Nucleus accumbens (tissue), 56 donors: ENCODE measurements around the gene ZDHHC8.
A peak's percentile ranks its signal among the peaks of the same experiment; 100 is the strongest.

Experiments
- DNase-seq, 56 donors: peaks; one replicate each; lab custom pipeline; 2025; lab: John Stamatoyannopoulos, UW

The ZDHHC8 gene

DNA sequence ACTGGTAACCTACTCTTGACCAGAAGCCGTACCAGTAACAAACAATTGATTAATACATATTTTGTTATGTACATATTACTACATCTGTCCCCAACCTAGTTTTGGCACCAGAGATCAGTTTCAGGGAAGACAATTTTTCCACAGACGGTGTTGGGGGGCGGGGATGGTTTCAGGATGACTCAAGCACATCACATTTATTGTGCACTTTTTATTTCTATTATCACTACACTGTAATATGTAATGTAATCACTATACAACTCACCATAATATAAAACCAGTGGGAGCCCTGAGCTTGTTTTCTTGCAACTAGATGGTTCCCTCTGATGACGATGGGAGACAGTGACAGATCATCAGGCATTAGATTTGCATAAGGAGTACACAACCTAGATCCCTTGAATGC is 36.1 kb upstream of the ZDHHC8 start:
- no peak for DNase-seq

DNA sequence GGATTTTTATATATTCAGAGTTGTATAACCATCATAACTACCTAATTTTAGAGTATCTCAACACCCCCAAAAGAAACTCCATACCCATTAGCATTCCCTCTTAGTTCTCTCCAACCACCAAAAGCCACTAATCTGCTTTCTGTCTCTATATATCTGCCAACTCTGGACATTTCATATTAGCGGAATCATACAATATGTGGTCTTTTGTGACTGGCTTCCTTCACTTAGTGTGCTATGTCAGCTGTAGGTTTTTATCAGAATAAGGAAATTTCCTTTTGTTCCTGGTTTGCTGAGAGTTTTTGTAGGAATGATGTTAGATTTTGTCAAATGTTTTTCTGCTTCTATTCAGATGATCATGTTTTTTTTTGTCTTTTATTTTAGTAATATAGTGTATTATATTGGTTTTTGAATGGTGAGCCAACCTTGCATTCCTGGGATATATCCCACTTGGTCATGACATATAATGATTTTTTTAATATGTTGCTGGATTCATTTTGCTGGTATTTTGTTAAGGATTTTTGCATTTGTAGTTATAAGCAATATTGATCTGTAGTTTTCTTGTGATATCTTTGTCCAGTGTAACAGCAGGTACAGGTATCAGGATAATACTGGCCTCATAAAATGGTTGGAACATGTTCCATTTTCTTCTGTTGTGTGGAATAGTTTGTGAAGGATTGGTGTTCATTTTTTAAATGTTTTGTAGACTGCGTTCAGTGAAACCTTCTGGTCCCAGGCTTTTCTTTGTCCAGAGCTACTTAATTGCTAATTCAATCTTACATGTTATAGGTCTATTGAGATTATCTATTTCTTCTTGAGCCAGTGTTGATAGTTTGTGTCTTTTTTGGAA is 34.8 kb upstream of the ZDHHC8 start:
- no peak for DNase-seq

DNA sequence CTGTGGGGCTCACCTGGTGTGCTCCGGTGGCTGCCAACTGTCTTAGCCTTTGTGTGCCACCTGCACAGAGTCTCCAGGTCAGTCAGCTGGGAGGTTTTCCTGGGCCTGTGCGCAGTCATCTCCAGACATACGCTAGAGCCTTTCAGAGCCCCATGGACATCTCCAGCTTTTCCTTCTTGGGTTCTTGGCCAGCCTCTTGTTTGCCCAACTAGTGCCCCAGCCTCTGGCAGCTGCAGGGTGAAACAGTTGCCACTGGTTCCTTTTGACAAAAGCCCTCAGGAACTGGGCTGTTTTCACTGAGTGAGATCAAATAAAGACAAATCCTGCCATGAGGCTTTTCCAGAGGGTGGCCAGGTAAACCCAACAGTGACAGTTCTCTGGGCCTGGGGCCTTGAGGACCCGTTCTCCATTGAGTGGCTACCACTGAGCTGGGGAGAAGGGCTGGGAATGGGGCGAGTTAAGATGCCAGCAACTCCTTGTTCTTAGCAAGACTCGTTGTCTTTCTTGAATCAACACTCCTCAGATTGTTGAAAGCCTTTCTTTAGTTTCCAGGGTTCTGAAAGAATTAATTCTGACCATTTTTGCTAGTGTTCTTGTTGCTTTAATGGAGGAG is 32.4 kb upstream of the ZDHHC8 start:
- no peak for DNase-seq

DNA sequence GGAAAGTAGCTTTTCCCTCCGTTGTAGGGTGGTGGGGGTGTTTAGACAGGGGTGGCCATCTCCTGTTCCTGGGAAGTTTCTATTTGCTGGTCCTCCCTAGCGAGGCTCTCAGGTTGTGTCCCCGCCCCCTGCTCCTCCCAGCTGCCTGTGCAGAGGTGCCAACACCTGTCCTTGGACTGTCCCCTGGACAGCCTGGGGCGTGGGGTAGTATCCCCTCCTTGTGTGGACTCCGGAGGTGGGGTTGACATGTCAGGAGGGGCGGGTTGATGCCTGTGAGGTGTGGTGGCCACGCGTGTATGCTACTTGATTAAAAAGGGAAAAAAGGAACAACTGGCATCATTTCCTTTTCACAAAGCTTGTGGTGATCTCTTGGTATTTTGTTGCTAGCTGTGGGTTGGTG is 30.0 kb upstream of the ZDHHC8 start:
- DNase-seq, result no peak

DNA sequence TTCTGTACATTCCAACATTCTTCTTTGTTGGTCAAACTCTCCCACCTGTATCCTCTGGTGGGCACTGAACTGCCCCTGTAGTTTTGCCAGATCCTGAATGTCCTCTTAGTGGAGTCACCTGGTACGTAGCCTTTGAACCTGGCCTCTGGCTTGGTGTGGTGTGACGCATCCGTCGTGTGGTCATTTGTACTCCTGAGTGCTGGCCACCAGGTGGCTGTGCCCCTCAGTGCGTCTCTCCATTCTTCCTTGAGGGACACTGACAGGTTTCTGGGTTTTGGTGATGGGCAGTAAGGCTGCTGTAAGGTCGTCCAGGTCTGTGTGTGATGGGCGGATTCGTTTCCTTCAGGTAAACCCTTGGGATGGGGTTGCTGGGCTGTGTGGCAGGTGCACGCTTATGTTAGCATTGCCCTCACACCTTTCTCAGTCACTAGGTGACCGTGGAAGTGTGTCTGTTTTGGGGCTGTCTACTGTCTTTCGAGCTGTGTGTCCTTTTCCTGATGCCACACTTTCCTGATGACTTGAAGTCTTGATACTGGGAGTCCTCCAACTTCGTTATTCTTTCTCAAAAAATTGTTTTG is 29.3 kb upstream of the ZDHHC8 start:
- DNase-seq, result no peak

DNA sequence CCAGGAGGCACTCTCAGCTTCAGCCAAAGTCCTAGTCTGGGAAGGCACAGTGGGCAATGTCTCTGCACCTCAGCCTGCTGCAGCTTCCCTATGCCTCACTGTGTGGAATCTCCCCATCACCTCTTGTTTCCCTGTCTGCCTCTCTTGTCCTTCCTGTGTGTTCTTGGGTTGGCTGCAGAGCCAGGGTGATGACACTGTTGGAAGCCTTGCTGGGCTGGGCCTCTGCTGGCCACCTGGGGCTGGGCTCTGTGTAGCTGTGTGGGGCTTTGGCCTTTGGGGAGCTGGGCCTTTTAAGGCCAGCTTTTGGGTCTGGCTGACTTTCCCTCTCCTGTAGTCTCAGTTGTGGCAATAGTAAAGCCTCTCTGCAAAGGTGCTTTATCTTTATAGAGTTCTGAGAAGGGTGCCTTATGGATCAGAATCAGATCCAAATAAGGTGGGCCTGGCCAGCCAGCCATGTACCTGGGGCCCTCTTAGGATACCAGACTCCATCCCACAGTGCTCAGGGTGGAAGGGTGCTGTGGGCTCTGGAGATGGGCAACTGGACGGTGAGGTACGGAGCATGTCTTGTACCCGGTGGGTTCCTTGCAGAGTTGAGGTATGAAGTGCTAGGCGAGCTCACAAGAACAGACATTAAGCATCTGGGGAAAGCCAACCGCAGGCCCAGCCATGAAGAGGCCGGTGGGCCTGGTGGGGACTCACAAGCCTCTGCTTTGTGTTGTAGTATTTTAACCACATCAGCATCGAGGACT is 26.0 kb upstream of the ZDHHC8 start:
- DNase-seq, result no peak

DNA sequence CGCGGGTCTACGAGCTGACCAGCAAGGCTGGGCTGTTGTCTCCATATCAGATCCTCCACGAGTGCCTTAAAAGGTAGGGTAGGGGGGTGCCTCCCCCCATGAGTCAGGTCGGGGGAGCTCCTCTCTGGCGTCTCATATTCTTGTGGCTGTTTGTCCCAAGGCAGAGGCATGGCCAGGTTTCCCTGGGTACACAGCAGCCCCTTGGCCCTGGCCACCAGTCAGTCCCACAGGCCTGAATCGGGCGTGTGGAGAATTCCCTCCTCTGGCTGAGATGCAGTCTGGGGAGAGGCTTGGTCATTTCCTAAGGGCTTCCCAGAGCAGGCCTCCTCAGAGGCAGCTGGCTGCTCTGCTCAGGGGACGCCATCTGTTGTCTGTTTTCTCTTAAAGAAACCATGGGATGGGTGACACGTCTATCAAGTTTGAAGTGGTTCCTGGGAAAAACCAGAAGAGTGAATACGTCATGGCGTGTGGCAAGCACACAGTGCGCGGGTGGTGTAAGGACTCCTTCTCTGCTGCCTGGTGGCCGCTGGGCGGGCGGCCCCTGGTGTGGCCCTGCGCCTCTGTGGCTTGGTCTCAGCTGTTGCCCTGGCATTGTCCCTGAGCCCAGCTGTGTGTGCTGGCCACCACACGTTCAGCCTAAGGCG is 25.3 kb upstream of the ZDHHC8 start:
- DNase-seq, result peak in 1 of 56 donors; percentile 10

DNA sequence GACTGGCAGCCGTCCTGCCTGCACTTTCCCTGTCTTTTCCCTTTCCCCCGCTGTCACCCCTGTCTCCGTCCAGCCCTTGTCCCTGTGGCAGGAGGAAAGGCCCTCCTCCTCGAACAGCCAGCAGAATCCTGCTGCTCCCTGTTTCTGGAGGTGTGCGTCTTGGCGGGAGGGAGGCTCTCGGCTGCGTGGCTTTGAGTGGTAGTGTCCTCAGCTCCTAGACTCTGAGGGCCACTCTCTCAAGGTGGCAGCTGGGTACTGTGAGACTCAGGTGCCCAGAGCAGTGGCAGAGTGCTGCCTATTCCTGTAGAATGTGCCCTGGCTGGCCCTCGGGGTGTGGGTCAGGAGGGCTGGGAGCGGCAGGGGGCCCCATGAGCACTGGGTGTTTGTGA is 24.8 kb upstream of the ZDHHC8 start:
- no peak for DNase-seq

DNA sequence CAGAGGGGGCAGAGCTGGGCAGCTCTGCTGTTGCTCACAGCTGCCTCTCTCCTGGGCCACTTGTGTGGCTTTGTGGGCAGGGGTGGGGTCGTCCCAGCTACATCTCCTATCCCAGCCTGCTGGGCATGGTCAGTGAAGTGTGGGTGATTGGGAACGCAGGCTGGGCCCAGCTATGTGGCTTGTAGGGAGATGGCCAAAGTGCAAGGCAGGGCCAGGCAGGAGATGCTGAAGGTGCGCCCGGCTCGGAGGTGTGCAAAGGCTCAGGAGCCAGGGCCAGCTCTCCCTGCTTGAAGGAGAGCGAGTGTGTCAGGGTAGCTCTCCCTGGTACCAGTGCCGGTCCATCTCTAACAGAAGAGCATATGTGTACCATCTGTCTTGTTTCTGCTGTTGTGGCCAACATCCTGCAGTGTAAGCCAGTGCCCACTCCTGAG is 24.1 kb upstream of the ZDHHC8 start:
- DNase-seq, result no peak

DNA sequence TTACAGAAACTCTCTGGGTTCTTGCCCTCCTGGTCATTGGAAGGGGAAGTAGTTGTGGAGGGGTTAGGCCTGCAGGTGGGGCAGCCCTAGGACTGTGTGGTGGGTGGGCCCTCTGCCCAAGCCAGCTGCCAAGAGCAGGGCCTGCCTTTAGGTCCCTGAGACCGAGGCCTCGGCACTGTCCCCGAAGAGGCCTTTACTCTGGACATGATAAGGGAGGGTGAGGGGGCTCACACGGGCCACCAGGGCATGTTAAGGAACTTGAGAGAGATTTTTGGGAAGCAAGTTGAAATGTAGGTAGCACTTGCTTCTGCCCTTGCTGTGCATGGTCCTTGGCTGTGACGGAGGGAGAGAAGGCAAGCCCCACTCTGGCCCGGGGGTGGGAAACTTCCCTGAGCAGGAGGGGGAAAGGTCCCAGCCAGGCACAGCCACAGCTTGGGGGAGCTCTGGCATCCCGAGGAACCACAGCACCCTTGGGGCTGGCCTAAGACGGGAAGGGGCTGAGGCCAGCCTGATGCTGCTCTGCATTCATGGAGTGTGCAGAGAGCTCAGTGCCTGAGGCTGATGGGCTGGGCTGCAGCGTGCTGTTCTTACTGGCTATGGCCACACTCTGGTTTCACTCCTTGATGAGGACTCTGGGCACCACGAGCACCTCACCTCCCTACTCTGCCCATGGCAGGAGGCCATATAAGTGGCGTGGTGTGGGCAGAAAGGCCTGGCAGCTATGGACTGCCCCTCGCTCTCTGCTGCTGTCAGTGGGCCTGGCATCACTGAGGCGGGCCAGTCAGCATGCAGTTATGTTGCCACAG is 23.4 kb upstream of the ZDHHC8 start:
- DNase-seq, result no peak

DNA sequence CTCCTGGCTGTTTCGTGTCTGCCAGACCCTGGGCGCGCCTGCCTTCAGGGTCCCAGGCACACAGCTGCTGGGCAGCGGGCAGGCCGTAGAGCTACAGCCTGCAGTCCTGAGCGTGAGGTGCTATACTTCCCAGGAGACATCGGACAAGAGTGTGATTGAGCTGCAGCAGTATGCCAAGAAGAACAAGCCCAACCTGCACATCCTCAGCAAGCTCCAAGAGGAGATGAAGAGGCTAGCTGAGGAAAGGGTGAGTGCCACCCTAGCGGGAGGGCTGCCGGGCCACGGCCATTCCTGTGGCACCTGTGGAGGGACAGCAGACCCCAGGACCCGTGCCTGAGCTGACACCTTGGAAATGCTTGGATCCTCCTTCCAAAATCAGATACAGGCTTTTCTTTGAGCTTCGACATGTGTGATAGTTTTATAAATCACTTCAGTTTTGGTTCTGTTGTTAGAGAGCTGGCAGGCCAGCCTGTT is 22.8 kb upstream of the ZDHHC8 start:
- no peak for DNase-seq

DNA sequence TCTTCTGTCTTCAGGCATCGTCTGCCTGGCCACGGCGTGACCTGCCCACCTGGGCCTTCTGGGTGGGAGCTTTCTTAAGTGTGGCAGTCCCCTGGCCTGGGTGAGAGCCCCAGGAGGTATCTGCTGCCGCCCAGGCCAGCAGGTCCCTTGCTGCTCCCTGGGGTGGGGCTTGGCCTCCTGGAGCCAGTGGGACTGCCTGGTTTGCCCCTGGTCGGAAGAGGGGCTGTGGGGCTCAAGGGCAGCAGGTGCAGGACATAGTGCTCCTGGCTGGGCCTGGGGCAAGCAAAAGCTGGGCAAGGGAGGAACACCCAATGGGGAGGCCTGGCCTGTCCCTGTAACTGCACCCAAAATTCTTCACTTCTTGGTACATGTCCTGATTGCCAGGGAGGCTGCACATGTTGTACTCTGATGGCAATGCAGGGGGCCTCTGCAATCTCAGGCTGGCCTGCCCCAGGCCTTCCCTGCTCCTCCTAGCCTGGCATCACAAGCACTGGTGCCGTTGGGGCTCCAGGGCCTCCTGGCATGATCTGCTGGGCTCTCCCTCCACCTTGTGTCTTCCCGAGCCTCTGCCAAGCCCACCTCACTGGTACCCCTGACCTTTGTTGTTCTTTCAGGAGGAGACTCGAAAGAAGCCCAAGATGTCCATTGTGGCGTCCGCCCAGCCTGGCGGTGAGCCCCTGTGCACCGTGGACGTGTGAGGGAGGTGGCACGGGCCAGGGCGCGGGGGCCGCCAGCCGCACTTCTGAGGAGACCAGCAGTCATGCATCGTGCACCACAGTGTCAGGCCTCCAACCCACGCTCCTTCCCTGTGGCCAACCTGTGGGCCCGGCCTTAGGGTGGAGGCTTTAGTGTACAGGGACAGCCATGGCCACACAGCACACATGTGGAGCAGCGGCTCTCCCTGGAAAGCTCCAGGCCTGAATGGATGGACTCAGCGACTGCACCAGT is 21.9 kb upstream of the ZDHHC8 start:
- DNase-seq, result no peak

DNA sequence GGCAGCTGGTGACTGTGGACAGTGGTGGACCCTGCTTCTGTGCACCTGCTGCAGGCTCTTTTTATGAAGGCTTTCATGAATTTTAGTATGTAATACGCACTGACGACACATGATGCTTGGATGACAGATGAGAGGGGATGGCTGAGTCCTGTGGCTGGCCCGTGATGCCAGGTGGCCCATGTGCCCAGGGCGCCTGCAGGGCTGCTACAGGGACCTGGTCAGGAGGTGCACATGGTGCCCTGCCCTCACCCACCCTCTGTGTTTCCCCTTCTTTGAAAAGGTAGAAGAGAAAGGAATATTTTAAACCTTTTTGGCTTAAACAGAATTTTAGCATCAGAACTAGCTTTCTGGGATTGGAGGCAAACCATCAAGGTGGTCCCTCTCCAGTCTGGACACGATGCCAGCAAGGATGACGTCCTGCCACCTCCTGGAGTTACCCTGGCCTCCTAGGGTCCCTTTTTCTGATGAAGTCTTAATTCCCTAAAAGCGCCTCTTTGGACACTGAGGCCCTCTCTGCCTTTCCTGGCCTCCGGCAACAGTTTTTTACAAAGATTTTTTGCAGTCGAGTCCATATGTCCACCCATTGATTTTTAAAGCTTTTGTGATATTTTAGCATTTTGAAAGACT is 21.1 kb upstream of the ZDHHC8 start:
- DNase-seq, result no peak

DNA sequence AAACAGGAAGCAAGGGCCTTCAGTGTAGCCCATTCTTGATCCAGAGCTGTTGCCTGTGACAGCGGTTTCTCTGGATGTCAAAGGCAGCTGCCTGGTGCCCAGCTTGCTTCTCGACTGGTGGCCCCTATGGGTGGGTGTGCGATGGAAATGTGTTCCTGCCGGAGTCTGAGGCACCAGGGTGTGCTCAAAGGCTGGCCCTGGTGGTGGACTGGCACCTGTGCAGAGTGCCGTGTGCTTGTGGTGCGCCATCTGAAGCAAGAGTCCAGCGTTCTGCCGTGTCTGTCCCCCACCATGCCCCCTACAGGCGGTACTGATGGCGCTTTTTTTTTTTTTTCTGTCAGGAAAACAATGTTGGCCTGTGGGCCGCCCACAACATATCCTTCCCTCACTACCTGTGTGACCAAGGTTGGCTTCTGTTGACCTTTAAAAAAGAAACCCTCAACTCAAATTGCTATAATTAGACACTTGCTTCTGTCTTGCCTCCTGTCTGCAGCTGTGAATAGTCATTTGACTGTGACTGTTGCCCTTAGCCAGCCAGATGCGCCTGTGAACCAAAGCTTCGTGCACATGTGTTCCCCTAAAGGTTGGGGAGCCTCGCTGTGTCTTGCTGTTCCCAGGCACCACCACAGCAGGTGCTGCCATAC is 20.4 kb upstream of the ZDHHC8 start:
- DNase-seq, result no peak

DNA sequence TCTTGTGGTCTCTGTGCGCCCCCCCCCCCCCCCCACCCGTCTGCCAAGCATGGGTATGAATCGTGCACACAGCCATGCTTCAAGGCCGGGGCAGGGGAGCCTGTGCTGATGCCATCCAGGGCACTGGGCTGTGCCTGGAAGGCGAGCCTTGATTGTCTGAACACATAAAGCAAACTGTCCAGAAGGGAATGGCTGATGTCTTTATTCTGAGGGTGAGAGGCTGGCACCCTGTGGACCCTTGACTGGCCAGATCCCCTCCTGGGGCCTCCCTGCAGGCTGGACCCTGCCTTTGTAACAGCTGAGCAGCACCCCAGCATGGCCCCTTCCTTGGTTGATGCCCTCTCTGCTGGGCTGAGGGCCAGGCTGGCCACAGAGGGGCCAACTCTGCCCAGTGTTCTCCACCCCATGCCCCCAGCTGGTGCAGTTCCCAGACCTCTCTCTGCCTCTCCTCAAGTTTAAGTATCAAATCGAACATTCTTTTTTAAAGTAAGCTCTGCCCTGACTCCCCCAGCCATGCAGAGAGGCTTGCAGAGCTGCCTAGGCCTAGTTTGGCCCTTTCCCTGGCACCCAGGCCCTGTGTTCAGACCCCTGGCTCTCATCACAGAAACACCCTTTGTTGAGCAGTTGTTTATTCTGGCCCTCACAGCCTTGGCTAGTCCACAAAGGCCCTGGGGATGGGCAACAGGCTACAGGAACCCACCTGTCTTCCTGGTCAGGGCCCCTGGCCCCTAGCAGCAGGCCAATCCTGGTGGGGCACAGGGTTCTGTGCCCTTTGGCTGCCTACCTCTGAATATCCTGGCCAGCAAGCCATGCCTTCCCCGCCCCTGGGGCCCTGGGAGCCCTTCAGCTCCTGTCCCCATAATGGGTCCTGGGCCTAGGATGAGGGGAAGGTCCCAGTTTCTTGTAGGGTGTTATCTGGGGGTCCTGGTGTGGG is 19.6 kb upstream of the ZDHHC8 start:
- DNase-seq, result peak in 12 of 56 donors; percentile 11 to 60 (median 29)
